Activated naive CD4-positive, alpha-beta T cell treated with anti-CD3 and anti-CD28 coated beads, Interleukin-2, amount 10 ng/mL, durations not matched to agents 7 days and 5 days (primary cell): ENCODE results near the gene QKI.
"Not testable (repeated sequence)": the region's sequence is repeated elsewhere in the genome, so short reads cannot be mapped to it uniquely, and the experiment has no call there.

ENCODE experiments used
- CTCF ChIA-PET: fragments of 350-600 bp; sonication (Branson Sonifier 250); formaldehyde crosslinking; loops from one replicate; lab custom pipeline; 2021; ENCODE audit warnings: antibody characterized with exemption; lab: Charles Lee
- DNase-seq: peaks from one replicate; pipeline ENCODE4 v3.0.0-alpha.2; 2020
- H3K27ac Mint-ChIP-seq: one replicate; pipeline ENCODE4 v1.8.0; 2021; ENCODE audit warnings: mild to moderate bottlenecking, moderate library complexity, mixed read lengths
- H3K27me3 Mint-ChIP-seq: one replicate; pipeline ENCODE4 v1.8.0; 2021; ENCODE audit warnings: mild to moderate bottlenecking, mixed read lengths
- H3K36me3 Mint-ChIP-seq: one replicate; pipeline ENCODE4 v1.8.0; 2021; ENCODE audit warnings: mixed read lengths
- H3K4me1 Mint-ChIP-seq: one replicate; pipeline ENCODE4 v1.8.0; 2021; ENCODE audit warnings: mixed read lengths
- H3K4me3 Mint-ChIP-seq: one replicate; pipeline ENCODE4 v1.8.0; 2021; ENCODE audit warnings: mild to moderate bottlenecking, moderate library complexity, mixed read lengths
- H3K9me3 Mint-ChIP-seq: one replicate; pipeline ENCODE4 v1.8.0; 2021; ENCODE audit warnings: mixed read lengths

Gene QKI

GRCh38 chr6:163414117-163414945 is at the start of gene QKI:
TSS of gene QKI (plus strand) at chr6:163414718. CDS start at chr6:163415194, 476 bp downstream.
- no peaks in the 10 kb centered on the region for H3K9me3 Mint-ChIP-seq
- CTCF ChIA-PET = no interaction called here
- peaks cover 37% of the 10 kb centered on the region for H3K4me1 Mint-ChIP-seq
- H3K27me3 Mint-ChIP-seq = peaks cover 17% of the 10 kb centered on the region
- H3K27ac Mint-ChIP-seq = peak within 1 kb of the TSS; percentile 95
- H3K4me3 Mint-ChIP-seq = peak within 1 kb of the TSS; percentile 81
- peak; percentile 83 for DNase-seq
- H3K36me3 Mint-ChIP-seq = no peaks in the 10 kb centered on the region

- H3K36me3 Mint-ChIP-seq = no peaks in the 10 kb centered on the region
- CTCF ChIA-PET = no interaction called here
- peaks cover 3% of the 10 kb centered on the region for H3K4me1 Mint-ChIP-seq
- peaks cover 8% of the 10 kb centered on the region for H3K27me3 Mint-ChIP-seq
- no peak overlapping the region for H3K27ac Mint-ChIP-seq
- no peak overlapping the region for H3K4me3 Mint-ChIP-seq
- DNase-seq = no peak
- H3K9me3 Mint-ChIP-seq = no peaks in the 10 kb centered on the region
Observed at GRCh38 chr6:163366288-163366687, 48.2 kb upstream of the QKI start.

GRCh38 chr6:163367497-163368183 is 46.9 kb upstream of the QKI start:
- DNase-seq = no peak
- CTCF ChIA-PET = no interaction called here
- Mint-ChIP-seq H3K27me3 (peaks cover 8% of the 10 kb centered on the region), H3K4me1 (peaks cover 3% of the 10 kb centered on the region), H3K4me3 (no peak overlapping the region), H3K27ac (no peak overlapping the region), H3K9me3 (no peaks in the 10 kb centered on the region), H3K36me3 (no peaks in the 10 kb centered on the region)

- Mint-ChIP-seq H3K4me1 (peaks cover 3% of the 10 kb centered on the region), H3K9me3 (no peaks in the 10 kb centered on the region), H3K4me3 (no peak overlapping the region), H3K36me3 (no peaks in the 10 kb centered on the region), H3K27me3 (peaks cover 12% of the 10 kb centered on the region), H3K27ac (no peak overlapping the region)
- DNase-seq = no peak
- CTCF ChIA-PET = no interaction called here
Observed at GRCh38 chr6:163369141-163369540, 45.4 kb upstream of the QKI start.

GRCh38 chr6:163369628-163370365 is 44.7 kb upstream of the QKI start:
- DNase-seq = no peak
- no peaks in the 10 kb centered on the region for H3K36me3 Mint-ChIP-seq
- no peaks in the 10 kb centered on the region for H3K9me3 Mint-ChIP-seq
- no peak overlapping the region for H3K27ac Mint-ChIP-seq
- peaks cover 12% of the 10 kb centered on the region for H3K27me3 Mint-ChIP-seq
- H3K4me1 Mint-ChIP-seq = peaks cover 3% of the 10 kb centered on the region
- CTCF ChIA-PET = no interaction called here
- no peak overlapping the region for H3K4me3 Mint-ChIP-seq

GRCh38 chr6:163370464-163371117 is 43.9 kb upstream of the QKI start:
- Mint-ChIP-seq H3K4me1 (peaks cover 3% of the 10 kb centered on the region), H3K36me3 (no peaks in the 10 kb centered on the region), H3K27ac (no peak overlapping the region), H3K4me3 (no peak overlapping the region), H3K27me3 (peaks cover 12% of the 10 kb centered on the region), H3K9me3 (no peaks in the 10 kb centered on the region)
- CTCF ChIA-PET = no interaction called here
- no peak for DNase-seq

GRCh38 chr6:163371129-163371528 is 43.4 kb upstream of the QKI start:
- H3K36me3 Mint-ChIP-seq = no peaks in the 10 kb centered on the region
- peaks cover 12% of the 10 kb centered on the region for H3K27me3 Mint-ChIP-seq
- CTCF ChIA-PET = no interaction called here
- H3K27ac Mint-ChIP-seq = no peak overlapping the region
- peaks cover 3% of the 10 kb centered on the region for H3K4me1 Mint-ChIP-seq
- no peak for DNase-seq
- H3K4me3 Mint-ChIP-seq = no peak overlapping the region
- H3K9me3 Mint-ChIP-seq = no peaks in the 10 kb centered on the region

GRCh38 chr6:163373240-163373639 is 41.3 kb upstream of the QKI start:
- CTCF ChIA-PET = no interaction called here
- peaks cover 3% of the 10 kb centered on the region for H3K4me1 Mint-ChIP-seq

GRCh38 chr6:163375361-163375760 is 39.2 kb upstream of the QKI start:
- H3K4me1 Mint-ChIP-seq = no peaks in the 10 kb centered on the region
- H3K27me3 Mint-ChIP-seq = peaks cover 4% of the 10 kb centered on the region
- CTCF ChIA-PET = no interaction called here
- no peak for DNase-seq
- no peaks in the 10 kb centered on the region for H3K9me3 Mint-ChIP-seq
- no peak overlapping the region for H3K4me3 Mint-ChIP-seq
- no peak overlapping the region for H3K27ac Mint-ChIP-seq
- no peaks in the 10 kb centered on the region for H3K36me3 Mint-ChIP-seq

More at GRCh38 chr6:163373240-163373639, 41.3 kb upstream of the QKI start:
- no peaks in the 10 kb centered on the region for H3K36me3 Mint-ChIP-seq
- H3K27me3 Mint-ChIP-seq = peaks cover 12% of the 10 kb centered on the region
- no peak overlapping the region for H3K4me3 Mint-ChIP-seq
- H3K27ac Mint-ChIP-seq = no peak overlapping the region
- no peaks in the 10 kb centered on the region for H3K9me3 Mint-ChIP-seq
- no peak for DNase-seq

GRCh38 chr6:163376187-163376586 is 38.3 kb upstream of the QKI start:
- peaks cover 4% of the 10 kb centered on the region for H3K27me3 Mint-ChIP-seq
- H3K4me1 Mint-ChIP-seq = no peaks in the 10 kb centered on the region
- H3K9me3 Mint-ChIP-seq = no peaks in the 10 kb centered on the region
- no peak overlapping the region for H3K4me3 Mint-ChIP-seq
- H3K27ac Mint-ChIP-seq = no peak overlapping the region
- no peaks in the 10 kb centered on the region for H3K36me3 Mint-ChIP-seq
- DNase-seq = no peak
- CTCF ChIA-PET = no interaction called here

- Mint-ChIP-seq H3K4me1 (no peaks in the 10 kb centered on the region), H3K4me3 (no peak overlapping the region), H3K9me3 (no peaks in the 10 kb centered on the region), H3K27ac (no peak overlapping the region), H3K27me3 (peaks cover 4% of the 10 kb centered on the region), H3K36me3 (no peaks in the 10 kb centered on the region)
- CTCF ChIA-PET = no interaction called here
- no peak for DNase-seq
Observed at GRCh38 chr6:163377561-163377960, 37.0 kb upstream of the QKI start.

- DNase-seq = no peak
- Mint-ChIP-seq H3K27ac (no peak overlapping the region), H3K9me3 (no peaks in the 10 kb centered on the region), H3K4me3 (no peak overlapping the region), H3K27me3 (no peaks in the 10 kb centered on the region), H3K36me3 (no peaks in the 10 kb centered on the region), H3K4me1 (no peaks in the 10 kb centered on the region)
- CTCF ChIA-PET = no interaction called here
Observed at GRCh38 chr6:163380216-163380615, 34.3 kb upstream of the QKI start.

GRCh38 chr6:163381118-163381756 is 33.3 kb upstream of the QKI start:
- Mint-ChIP-seq H3K4me1 (no peaks in the 10 kb centered on the region), H3K36me3 (no peaks in the 10 kb centered on the region), H3K9me3 (no peaks in the 10 kb centered on the region), H3K27me3 (no peaks in the 10 kb centered on the region), H3K27ac (no peak overlapping the region), H3K4me3 (no peak overlapping the region)
- CTCF ChIA-PET = no interaction called here
- no peak for DNase-seq

GRCh38 chr6:163383396-163383795 is 31.1 kb upstream of the QKI start:
- H3K27me3 Mint-ChIP-seq = not testable (repeated sequence)
- CTCF ChIA-PET = interaction anchor here (0.8 kb wide), 1 partner anchor 171 kb away, joined by 3 read pairs; no protein-coding TSS in a partner anchor

More at GRCh38 chr6:163383396-163383795, 31.1 kb upstream of the QKI start:
- H3K36me3 Mint-ChIP-seq, H3K9me3 Mint-ChIP-seq, H3K4me1 Mint-ChIP-seq, H3K4me3 Mint-ChIP-seq, H3K27ac Mint-ChIP-seq, DNase-seq: not testable (repeated sequence)
